T-helper 22 cell (primary cell): ENCODE results near the gene AZIN2.
"Not testable (repeated sequence)": the region's sequence is repeated elsewhere in the genome, so short reads cannot be mapped to it uniquely, and the experiment has no call there.

ENCODE experiments used
- DNase-seq: peaks from one replicate; pipeline ENCODE4 v3.0.0-alpha.2; 2020; ENCODE audit warnings: low read depth

AZIN2 gene

DNA sequence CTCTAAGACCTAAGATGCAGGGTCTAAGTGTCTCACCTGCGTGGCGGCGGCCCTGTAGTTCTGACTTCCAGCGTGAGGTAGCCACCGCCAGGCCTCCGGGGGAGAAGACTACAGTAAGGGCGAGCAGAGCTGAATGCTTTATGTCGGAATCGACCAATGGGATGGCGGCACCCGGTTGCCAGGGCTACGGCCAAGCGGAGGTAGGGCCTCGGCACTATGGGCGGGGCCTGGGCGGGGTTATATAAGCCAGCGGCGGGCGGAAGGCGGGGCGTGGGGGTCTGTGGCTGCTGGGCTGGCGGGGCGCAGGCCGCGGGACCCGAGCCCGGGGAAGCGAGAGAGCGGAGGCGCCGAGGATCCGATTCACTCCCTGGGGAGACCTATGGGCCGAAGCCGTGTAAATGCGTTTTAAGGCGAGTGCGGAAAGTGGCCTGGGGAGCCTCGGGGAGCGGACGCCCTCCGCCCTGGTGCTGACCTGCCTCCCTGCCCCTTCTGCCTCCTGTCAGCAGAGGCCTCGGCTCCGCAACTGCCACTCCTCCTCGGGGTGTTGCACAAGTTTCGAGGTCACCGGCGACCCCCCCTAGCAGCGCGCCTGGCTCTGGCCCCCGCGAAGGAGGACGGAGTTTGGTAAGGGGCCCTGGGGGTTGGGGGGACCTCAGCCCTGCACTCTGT, at the start of gene AZIN2:
Gene AZIN2, plus strand, starts transcription at position 269 of the 669 bp plus-strand sequence. CDS start 1,097 bp downstream, outside the sequence.
- peak; percentile 95 for DNase-seq

DNA sequence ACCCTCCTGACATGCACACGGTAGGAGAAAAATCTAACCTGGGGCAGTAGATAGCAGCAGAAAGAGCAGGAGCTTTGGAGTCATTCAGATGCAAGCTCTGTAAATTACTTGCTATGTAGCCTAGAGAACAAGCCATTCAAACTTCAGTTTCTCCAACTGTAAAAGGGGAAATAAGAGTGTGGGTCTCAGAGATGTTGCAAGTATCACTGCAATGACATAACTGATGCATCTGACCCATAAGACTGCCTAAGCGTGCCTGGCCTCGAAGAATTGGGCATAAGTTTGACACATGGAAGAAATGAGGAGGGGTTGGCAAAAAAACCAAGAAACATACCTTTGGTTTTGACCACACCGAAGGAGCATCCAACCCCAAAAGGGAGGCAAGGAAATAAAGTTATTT, 49.4 kb upstream of the AZIN2 start:
- no peak for DNase-seq

DNA sequence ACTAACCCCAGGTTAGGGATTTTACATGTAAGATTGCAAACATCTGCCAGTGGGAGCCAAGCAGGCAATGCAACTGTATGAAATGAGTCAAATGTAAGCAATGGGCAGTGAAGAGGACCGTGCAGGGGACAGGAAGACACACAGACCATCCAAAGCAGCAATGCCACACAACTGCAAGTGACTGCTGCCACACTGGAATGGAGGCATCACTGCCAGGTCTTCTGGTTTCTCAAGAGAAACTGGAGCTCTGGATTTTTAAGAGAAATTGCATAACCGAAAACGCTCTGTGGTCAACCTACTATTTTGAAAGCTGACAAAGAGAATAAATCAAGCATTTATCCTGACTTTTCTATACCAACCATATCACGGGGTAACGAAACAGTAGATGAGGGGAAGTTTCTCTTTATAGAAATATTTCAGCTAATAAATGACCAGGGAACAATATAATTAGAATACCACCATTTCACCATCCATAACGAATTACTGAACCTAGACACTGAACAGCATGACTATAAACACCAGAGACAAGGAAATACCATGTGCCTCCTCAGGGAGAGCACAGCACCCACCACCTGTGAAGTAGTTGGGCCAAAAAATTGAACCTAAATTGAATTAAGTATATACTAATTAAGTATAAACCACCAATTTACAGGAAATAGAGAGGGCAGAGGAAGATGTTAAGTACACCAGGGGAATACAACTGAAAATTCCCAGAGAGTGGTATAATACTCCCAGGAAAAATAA, 48.7 kb upstream of the AZIN2 start:
- no peak for DNase-seq

DNA sequence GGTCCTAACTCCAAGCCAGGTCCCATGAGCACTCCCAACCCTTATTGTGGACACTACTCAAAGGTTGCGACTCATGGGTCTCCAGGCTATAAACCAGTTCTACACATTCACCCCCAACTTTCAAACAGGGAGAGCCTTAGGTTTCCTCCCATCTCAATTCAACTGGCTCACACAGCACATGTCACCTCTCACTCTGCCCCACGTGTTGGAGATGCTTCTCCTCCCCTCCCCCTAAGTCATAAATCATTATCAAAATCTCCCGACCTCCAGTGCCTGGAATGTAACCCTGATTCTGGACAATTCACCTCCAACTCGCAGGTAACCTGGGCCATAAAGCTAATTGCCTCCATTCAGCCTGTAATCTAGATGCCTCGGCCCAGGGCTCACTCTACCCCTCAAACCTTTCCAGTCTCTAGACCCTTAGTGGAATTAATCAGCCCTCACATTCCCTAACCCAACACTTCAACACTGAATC, 44.9 kb upstream of the AZIN2 start:
- no peak for DNase-seq

DNA sequence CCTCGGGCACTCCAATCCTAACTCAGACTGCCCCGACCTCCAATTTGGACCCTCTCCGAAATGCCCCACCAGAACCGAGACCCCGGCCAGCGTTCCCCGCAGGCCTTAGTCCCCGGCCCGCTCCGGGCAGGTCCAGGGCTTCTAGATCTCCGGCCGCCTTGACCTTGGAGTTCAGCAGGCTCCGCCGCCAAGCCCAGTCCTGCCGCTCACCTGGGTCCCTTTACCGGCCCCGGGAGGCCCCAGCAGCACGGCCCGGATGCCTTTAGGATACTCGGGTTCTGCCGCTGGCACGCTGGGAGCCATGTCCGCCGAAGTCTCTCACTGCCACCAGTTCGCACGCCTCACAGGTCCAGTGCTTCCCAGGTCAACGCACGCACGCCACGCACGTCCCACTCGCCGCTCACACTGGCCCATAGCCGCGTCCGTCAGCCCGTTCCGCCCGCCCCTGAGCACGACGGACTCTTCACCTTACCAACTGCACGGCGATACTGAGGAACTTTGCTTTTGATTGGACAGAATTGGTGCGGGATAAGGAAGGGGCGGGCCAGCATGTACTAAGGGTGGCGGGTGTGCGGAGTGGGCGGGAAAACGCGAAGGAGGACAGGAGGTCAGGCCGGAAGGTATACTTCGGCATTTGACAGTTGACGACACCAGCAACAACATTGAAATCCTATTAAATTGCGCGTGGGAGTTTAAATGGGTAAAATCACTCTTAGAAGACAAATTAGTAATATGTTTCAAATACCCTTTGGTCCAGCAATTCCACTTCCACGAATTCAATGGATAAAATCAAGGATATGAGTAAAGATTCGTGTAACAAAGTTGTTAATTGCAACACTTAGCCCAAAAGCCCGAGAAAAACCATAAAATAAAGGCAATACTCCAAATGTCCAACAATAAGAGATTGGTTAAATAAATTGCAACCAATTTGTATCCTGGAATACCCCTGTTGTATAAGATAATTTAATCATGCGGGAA, 44.1 kb upstream of the AZIN2 start, which contains the start of gene AK2:
Gene AK2, minus strand, starts transcription at position 358 of the 978 bp plus-strand sequence. Its CDS starts 55 bp downstream, at position 303.
- DNase-seq = peak; percentile 80

DNA sequence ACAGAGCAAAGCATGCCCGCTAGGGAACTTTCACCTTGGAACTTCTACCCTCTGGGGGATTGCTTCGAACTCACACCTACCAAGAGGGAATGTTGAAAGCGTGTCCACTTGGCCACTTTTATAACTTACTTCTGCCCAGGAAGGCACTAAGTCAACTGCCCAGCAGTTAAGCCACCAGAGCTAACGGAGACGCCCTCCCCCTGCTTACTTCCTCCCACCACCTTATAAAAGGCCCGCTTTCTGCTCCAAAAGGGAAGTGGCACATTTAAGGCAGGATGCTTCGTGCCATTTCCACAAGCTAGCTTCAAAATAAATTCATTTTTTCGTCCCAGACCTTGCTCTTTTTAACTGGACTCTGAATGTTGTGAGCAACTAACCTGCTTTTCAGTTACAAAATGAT, 41.1 kb upstream of the AZIN2 start:
- DNase-seq = no peak

DNA sequence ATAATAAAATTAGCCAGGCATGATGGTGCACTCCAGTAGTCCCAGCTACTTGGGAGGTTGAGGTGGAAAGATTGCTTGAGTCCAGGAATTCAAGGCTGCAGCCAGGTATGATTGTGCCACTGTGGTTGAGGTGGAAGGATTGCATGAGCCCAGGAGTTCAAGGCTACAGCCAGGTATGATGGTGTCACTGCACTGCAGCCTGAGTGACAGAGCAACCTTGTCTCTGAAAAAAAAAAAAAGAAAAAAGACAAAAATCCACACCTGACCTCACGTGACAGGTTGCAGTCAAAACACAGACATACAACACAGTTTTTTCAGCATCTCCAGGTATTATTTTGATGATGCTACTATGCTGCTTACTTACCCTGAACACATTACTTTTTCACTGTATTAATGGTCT, 39.9 kb upstream of the AZIN2 start:
- no peak for DNase-seq

DNA sequence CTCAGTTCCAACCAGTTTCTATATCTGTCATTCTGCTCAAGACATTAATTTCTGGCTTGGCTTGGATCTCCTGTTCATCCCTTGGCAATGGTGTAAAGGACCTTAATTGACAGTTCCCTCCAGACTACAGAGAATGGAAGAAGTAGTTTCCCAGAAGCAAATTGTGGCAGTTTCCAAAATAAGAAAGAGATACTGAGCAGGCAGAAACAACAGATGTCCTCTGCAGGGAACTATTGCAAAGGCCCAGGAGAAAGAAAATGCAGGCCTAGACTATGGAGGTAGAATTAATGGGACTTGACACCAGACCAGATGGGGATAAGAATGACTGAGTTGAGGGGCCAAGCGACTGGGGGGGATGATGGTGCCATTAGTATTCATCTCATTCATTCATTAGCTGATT, 38.1 kb upstream of the AZIN2 start:
- DNase-seq = no peak

DNA sequence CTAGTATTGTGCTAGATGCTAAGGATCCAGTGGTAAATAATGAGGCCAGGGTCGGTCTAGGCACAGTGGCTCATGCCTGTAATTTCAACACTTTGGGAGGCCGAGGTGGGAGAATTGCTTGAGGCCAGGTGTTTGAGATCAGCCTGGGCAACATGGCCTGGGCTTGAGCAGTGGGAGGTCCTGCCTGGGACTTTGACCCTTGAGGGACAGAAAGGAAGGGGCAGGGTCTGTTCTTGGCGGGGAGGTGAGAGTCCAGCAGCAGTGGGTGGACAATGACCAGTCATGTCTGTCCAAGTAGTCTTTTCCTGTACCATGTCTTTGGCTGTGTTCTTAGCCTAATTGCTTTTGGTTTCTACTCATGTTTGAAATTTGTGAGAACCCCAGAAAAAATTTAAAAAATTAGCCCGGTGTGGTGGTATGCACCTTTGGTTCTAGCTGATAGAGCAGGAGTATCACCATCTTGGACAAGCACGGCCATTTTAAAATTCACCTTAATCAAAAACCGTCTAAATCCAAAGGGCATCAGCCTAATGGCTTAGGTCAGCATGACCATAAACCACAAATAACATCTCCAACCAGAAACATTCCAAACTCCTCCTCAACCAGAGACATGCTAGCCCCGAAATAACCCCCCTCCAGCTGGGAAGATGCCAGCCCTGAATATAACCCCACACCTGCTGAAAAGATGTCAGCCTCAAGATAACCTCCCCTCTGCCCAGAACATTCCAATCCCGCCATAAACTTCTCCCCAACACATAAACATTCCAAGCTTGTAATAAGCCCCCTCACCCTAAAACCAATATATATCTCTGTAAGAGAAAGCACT, 37.5 kb upstream of the AZIN2 start:
- no peak for DNase-seq

DNA sequence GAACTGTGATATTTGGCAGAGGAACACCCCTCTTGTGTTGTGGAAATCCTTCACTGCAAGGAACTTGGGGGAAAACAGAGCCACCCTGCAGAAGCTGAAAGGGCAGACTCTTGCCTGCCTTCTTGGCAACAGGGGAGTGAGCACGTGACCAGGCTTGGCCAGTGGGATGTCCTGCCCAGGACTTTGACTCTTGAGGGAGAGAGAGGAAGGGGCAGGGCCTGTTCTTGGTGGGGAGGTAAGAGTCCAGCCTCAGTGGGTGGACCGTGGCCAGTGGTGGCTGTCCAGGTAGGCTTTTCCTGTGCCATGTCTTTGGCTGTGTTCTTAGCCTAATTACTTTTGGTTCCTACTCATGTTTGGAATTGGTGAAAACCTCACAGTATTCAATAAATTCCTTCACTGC, 35.7 kb upstream of the AZIN2 start:
- no peak for DNase-seq

DNA sequence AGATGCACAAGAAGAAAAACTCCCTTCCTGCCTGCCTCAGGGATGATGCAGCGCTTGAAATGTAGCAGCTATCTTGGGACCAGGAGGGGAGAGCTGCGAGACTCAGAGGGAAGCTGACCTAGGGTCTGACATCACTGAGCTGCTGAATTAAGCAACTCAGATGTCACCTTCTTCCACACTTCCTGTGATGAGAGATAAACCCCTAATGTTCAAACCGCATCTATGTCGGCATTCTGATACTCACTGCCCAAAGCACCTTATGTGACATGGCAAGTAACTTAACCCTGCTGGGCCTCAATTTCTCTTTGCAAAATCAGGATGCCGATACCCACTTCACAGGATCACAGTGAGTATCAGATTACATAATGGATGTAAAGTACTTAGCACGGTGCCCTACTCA, 35.1 kb upstream of the AZIN2 start:
- no peak for DNase-seq

DNA sequence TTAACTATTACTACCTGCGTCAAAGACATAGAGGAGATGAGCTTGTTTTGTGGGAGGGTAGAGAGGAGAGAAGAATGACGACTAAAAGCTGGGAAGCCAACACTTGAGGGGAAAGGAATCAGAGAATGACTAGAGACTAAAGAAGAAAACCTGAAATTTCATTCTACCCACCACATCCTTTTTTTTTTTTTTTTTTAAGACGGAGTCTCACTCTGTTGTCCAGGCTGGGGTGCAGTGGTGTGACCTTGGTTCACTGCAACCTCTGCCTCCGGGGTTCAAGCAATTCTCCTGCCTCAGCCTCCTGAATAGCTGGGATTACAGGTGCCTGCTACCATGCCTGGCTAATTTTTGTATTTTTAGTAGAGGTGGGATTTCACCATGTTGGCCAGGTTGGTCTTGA, 34.7 kb upstream of the AZIN2 start:
- DNase-seq = not testable (repeated sequence)

DNA sequence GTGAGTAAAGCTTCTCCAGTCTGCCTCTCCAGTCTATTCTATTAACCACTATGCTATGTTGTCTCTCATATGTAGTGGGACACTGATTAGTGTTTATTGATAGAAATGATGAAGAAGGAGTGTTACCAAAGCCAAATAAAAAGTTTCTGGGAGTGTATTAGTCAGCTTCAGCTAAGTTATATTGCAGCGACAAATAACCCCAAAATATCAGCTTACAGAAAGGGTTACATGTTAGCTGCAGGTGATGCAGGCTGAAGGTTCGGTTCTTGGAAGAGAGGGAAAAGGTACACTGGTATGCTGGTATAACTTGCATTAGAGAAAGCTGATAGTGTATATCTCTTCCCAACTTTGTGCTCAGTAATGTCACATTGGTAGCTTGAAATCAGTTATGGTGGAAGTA, 33.7 kb upstream of the AZIN2 start:
- DNase-seq = no peak

DNA sequence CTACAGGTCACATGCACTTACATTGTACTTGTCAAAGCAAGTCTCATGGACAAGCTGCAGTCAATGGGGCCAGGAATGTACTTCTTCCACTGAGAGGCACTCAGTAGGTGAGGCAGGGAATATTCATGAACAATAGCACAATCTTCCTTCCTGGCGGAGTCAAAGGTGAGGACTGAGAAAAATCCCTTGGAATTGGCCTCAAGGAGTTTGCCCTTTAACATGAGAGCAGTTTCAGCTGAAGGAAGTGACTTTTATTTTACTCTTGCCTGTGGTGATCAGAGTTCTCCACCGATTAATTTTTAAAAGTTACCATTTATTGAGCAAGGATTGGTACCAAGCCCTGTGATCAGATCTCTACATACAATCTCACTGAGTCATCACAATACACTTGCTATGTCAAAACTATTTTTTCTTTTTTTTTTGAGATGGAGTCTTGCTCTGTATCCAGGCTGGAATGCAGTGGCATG, 33.1 kb upstream of the AZIN2 start:
- no peak for DNase-seq

DNA sequence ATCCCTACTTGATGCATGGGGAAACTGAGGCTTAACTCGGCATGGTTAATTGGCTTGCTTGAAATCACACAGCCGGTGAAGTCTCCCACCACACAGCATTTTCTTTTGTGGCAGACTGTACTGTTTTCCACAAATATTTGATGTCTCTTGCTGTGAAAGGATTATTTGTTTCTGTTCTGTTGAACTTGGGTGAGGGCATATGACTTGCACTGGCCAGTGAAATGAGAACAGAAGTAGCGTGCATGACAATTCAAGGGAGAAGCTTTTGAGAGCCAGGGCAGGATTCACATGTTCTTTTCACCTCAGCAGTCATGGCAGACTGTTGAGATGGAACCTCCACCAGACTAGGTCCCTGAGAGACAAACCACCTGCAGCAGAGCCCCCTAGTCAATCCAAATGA, 32.5 kb upstream of the AZIN2 start:
- no peak for DNase-seq

DNA sequence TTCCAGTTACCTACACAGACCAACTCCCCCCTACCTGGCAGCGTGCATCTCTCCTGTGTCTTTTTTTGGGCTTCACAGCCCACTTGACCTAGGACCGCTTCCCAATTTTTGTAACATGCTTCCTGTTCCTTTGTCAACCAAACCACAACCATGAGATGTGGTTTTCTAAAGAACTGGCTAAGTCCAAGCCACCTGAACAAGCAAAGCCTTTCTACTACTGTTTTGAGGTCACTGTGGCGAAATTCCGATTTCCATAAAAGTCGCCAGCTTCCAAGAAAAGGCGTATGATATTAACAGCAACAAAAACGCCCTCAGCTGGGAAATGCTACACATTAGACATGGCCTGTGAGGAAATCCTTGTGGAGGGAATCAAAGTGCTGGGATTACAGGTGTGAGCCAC, 31.6 kb upstream of the AZIN2 start:
- no peak for DNase-seq

DNA sequence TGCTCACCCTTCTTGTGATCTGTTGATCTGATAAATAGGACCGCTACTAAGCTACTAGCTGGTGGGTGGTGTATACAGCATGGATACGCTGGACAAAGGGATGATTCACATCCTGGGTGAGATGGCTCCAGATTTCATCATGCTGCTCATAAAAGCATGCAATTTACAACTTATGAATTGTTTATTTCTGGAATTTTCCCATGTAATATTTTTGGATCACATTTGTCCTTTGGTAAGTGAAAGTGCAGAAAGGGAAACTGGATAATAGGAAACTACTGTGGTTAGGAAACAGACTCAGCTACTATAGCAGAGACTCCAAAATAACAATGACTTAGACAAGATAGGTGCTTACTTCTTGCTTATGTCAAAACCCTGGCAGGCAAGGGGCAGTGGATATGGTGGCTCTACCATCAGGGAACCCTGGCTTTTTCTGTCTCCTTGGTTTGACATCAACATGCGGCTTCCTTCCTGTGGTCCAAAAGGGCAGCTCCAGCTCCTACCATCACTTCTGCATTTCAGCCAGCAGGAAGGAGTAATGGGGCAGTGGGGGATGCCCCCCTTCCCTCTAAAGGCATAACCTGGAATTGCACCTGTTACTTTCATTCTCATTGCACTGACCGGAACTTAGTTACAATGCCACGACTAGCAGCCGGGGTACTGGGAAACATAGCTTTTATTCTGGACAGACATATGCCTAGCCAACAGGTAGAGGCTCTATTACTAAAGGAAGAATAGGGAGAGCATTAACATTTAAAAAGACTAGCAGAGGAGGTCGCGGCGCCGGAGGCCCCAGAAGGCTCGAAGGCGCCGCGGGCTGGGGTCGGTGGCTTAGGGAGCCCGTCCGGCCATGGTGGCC, 30.5 kb upstream of the AZIN2 start:
- no peak for DNase-seq

DNA sequence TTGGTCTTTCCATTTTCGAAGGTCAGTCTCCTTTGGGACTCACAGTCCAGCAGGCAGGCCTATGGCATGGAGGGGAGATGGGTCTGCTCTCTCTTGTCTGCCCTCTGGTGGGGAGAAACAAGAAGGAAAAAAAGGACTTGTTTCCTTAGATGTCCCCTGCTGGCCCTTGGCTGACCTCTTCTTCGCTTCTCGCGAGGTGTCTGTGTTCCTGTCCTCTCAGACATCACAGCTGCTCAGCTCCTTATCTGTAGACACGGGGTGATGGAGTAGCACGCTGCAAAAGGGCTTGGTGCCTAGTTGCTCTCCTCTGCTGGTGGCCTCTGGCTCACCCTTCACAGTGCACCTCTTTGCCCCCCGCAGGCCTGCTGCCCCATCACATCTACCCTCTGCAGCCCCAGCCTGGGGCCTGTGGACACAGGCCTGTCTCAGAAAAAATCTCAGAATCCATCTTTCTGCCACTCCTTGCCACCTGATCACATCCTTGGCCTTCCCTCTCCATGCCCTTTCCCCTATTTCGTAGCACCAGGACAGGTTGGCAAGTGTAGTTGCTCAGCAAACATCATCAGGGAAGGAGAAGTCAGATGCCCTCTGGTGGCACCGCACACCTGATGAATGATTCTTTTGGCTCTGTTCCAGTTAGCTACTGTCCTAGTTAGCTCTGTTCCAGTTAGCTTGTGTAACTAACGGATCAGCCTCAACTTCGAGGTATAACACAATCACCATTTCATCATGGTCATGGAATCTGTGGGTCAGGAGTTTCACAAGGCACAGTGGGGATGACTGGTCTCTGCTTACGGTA, 25.5 kb upstream of the AZIN2 start:
- DNase-seq = no peak

DNA sequence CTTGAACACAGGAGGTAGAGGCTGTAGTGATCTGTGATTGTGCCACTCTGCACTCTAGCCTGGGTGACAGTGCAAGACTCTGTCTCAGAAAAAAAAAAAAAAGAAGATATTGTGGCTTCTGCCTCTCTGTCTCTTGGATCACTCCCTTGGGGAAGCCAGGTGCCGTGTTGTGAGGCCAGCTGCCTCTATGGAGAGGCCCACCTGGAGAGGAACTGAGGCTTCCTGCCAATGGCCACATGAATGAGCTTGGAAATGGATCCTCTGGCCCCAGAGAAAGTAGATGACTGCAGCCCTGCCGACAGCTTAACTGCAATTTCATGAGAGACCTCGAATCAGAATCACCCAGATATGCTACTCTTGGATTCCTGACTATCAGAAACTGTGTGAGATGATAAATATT, 24.5 kb upstream of the AZIN2 start:
- no peak for DNase-seq

DNA sequence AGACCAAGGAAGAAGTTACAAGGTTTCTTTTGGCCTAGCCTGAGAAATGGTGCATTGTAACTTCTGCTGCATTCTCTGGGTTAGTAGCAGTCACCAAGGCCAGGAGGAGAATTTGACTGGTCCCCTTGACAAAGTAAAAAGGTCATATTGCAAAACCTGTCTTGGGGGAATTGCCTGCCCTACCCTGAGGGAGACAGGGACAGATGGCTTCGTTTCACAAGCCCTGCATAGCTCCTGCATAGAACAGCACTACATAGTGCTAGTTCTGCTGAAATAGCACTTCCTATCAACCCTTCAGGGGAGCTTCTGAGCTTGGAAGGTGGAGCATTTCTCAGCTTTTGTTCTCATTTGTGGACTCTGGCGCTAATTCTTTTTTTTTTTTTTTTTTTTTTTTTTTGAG, 23.9 kb upstream of the AZIN2 start:
- DNase-seq = no peak
